Measurements from ENCODE around the gene MSMO1.
A peak's percentile ranks its signal among the peaks of the same experiment; 100 is the strongest.

MSMO1 gene

GRCh38 chr4:165324236-165324917, 3.1 kb upstream of the MSMO1 start:
- Histone ChIP-seq H4K20me1 (ENCODE audit: control insufficient read depth, insufficient read depth, low read depth, low read length) (peaks cover 7% of the 10 kb centered on the region), H3K27ac (ENCODE audit: low read depth, low read length) (no peak overlapping the region), H3F3A (ENCODE audit: control insufficient read depth, insufficient read depth) (peaks cover 3% of the 10 kb centered on the region; the same call in 1 of the 2 replicates), H3K9me3 (ENCODE audit: control insufficient read depth, insufficient read depth, low read length) (peaks cover 8% of the 10 kb centered on the region; the same call in 1 of the 2 replicates), H3K9me2 (replicated peaks; ENCODE audit: control insufficient read depth, low read length) (no peaks in the 10 kb centered on the region), H3K36me3 (ENCODE audit: control insufficient read depth, low read length) (peaks cover 30% of the 10 kb centered on the region), H3K27me3 (ENCODE audit: control insufficient read depth, low read length) (no peaks in the 10 kb centered on the region), H3K4me2 (ENCODE audit: low read length) (no peak overlapping the region), H3K4me1 (ENCODE audit: control insufficient read depth, low read length) (peaks cover 28% of the 10 kb centered on the region), H3K4me3 (ENCODE audit: low read length) (no peak overlapping the region), H3K79me2 (ENCODE audit: control insufficient read depth, low read length) (peaks cover 25% of the 10 kb centered on the region)
- TF ChIP-seq CTCF (IDR thresholded peaks at IDR 0.05; ENCODE audit: low read depth, low read length, poor library complexity, severe bottlenecking) (peak; percentile 9), EZH2phosphoT487 (IDR thresholded peaks at IDR 0.05; ENCODE audit: borderline replicate concordance, low read length) (no peak)

GRCh38 chr4:165324918-165325304, 2.6 kb upstream of the MSMO1 start:
- no peak overlapping the region for H3K27ac ChIP-seq (ENCODE audit: low read depth, low read length)
- no peaks in the 10 kb centered on the region for H3K27me3 ChIP-seq (ENCODE audit: control insufficient read depth, low read length)
- no peaks in the 10 kb centered on the region for H3K9me2 ChIP-seq (replicated peaks; ENCODE audit: control insufficient read depth, low read length)
- peaks cover 3% of the 10 kb centered on the region; the same call in 1 of the 2 replicates for H3F3A ChIP-seq (ENCODE audit: control insufficient read depth, insufficient read depth)
- peaks cover 32% of the 10 kb centered on the region for H3K4me1 ChIP-seq (ENCODE audit: control insufficient read depth, low read length)
- peaks cover 8% of the 10 kb centered on the region; the same call in 1 of the 2 replicates for H3K9me3 ChIP-seq (ENCODE audit: control insufficient read depth, insufficient read depth, low read length)
- H3K4me3 ChIP-seq (ENCODE audit: low read length): no peak overlapping the region
- H3K79me2 ChIP-seq (ENCODE audit: control insufficient read depth, low read length): peaks cover 31% of the 10 kb centered on the region
- H4K20me1 ChIP-seq (ENCODE audit: control insufficient read depth, insufficient read depth, low read depth, low read length): peaks cover 11% of the 10 kb centered on the region
- H3K4me2 ChIP-seq (ENCODE audit: low read length): no peak overlapping the region
- TF ChIP-seq CTCF (IDR thresholded peaks at IDR 0.05; ENCODE audit: low read depth, low read length, poor library complexity, severe bottlenecking): no peak
- TF ChIP-seq EZH2phosphoT487 (IDR thresholded peaks at IDR 0.05; ENCODE audit: borderline replicate concordance, low read length): no peak
- H3K36me3 ChIP-seq (ENCODE audit: control insufficient read depth, low read length): peaks cover 35% of the 10 kb centered on the region

GRCh38 chr4:165325732-165326512, 1.5 kb upstream of the MSMO1 start:
- Histone ChIP-seq H3K27me3 (ENCODE audit: control insufficient read depth, low read length) (no peaks in the 10 kb centered on the region), H3K4me3 (ENCODE audit: low read length) (peak overlapping the region; percentile 84), H3K4me1 (ENCODE audit: control insufficient read depth, low read length) (peaks cover 36% of the 10 kb centered on the region), H3K36me3 (ENCODE audit: control insufficient read depth, low read length) (peaks cover 45% of the 10 kb centered on the region), H3F3A (ENCODE audit: control insufficient read depth, insufficient read depth) (peaks cover 3% of the 10 kb centered on the region; the same call in 1 of the 2 replicates), H3K4me2 (ENCODE audit: low read length) (peak overlapping the region; percentile 55), H3K9me3 (ENCODE audit: control insufficient read depth, insufficient read depth, low read length) (peaks cover 8% of the 10 kb centered on the region; the same call in 1 of the 2 replicates), H4K20me1 (ENCODE audit: control insufficient read depth, insufficient read depth, low read depth, low read length) (peaks cover 20% of the 10 kb centered on the region), H3K9me2 (replicated peaks; ENCODE audit: control insufficient read depth, low read length) (no peaks in the 10 kb centered on the region), H3K79me2 (ENCODE audit: control insufficient read depth, low read length) (peaks cover 41% of the 10 kb centered on the region), H3K27ac (ENCODE audit: low read depth, low read length) (peak overlapping the region; percentile 82)
- no peak for TF ChIP-seq CTCF (IDR thresholded peaks at IDR 0.05; ENCODE audit: low read depth, low read length, poor library complexity, severe bottlenecking)
- no peak for TF ChIP-seq EZH2phosphoT487 (IDR thresholded peaks at IDR 0.05; ENCODE audit: borderline replicate concordance, low read length)

Data from DOHH2 (cell line).